Stomach (tissue), 9 donors: ENCODE results near the gene PIEZO1. TPM values are rescaled to one million over a fixed set of nuclear protein-coding genes. Genes with fewer than 3 reads are reported as not detected.
A peak's percentile ranks its signal among the peaks of the same experiment; 100 is the strongest.

Experiments
- DNase-seq, 2 donors: peaks; one replicate each; pipeline versions ENCODE4 v3.0.0 to v3.0.0-alpha.2; 2013 to 2019
- H3K27ac ChIP-seq, 5 donors: fragments of 200-600 bp in 4 of 5; sonication (generic) in 4 of 5; one replicate each; pipeline ENCODE4 v1.5.1; 2013 to 2019; ENCODE audit warnings: mild to moderate bottlenecking in 1 of 5, moderate library complexity in 1 of 5
- H3K27me3 ChIP-seq, 3 donors: fragments of 200-600 bp; sonication (generic); one replicate each; pipeline ENCODE4 v1.5.1; 2017 to 2019; ENCODE audit warnings: mixed run types in 1 of 3
- H3K36me3 ChIP-seq, 4 donors: fragments of 200-600 bp; sonication (generic); 1 replicate in 3 of 4; 2 replicates in 1 of 4; pipeline ENCODE4 v1.5.1; 2016 to 2019
- H3K4me1 ChIP-seq, 4 donors: fragments of 200-600 bp; sonication (generic); one replicate each; pipeline ENCODE4 v1.5.1; 2016 to 2019
- H3K4me3 ChIP-seq, 4 donors: fragments of 200-600 bp; sonication (generic) in 3 of 4; one replicate each; pipeline ENCODE4 v1.5.1; 2016 to 2019; ENCODE audit warnings: mild to moderate bottlenecking in 1 of 4
- H3K9me3 ChIP-seq, 4 donors: fragments of 200-600 bp; sonication (generic); one replicate each; pipeline ENCODE4 v1.5.1; 2016 to 2019
- EP300 ChIP-seq: sonication (generic); formaldehyde crosslinking; IDR thresholded peaks from one replicate; pipeline ENCODE4 v1.6.1; 2017; ENCODE audit warnings: antibody characterized with exemption
- POLR2A ChIP-seq, 4 donors: fragments of 450-650 bp; IDR thresholded peaks; one replicate each; pipeline ENCODE4 v1.6.1; 2016; ENCODE audit warnings: antibody characterized with exemption in 4 of 4, control low read depth in 2 of 4, mild to moderate bottlenecking in 1 of 4, moderate library complexity in 1 of 4
- POLR2AphosphoS5 ChIP-seq, 3 donors: sonication (generic); formaldehyde crosslinking; IDR thresholded peaks; one replicate each; pipeline ENCODE4 v1.6.1; 2016; ENCODE audit warnings: antibody characterized with exemption in 3 of 3
- WGBS, 5 donors: extraction: QIAGEN DNeasy Blood & Tissue Kit in 3 of 5; methylation state at CpG; one replicate each; pipeline versions ENCODE4 v1.1.5 to v1.1.7; 2013 to 2018; 5-methylcytosine and 5-hydroxymethylcytosine counted together
- intact Hi-C: fragments of 100-400 bp; cut with DNase I; formaldehyde crosslinking; loops from one replicate; pipeline ENCODE4 v1.15.1; 2023; ENCODE audit warnings: low total_unique reads
- polyA plus RNA-seq, 3 donors: library from polyadenylated mRNA; stranded (reverse); fragments of 200-250 nt; gene quantifications; one replicate each; pipeline ENCODE4 v1.2.3, GENCODE V29; 2013
- total RNA-seq, 5 donors: library from RNA; depleted of rRNA; stranded (reverse); fragments of >200 nt; gene quantifications; one replicate each; pipeline versions ENCODE4 v1.1.0 to v1.2.3, GENCODE V29; 2014 to 2016
- TF ChIP-seq, protein P1 (sequence below), 7 experiments: fragments of 450-650 bp in 4 of 7; fragments of 200-600 bp in 3 of 7; sonication (generic) in 3 of 7; IDR thresholded peaks; one replicate each; pipeline ENCODE4 v1.5.1; 2016 to 2019; ENCODE audit warnings: antibody characterized with exemption in 7 of 7, control low read depth in 2 of 7, mild to moderate bottlenecking in 1 of 7
- donor health status: healthy with polysubstance abuse.
- donor health status: Bipolar disorder and iron deficiency.
- donor health status: healthy.

Gene PIEZO1
- total and polyA plus RNA-seq, 8 donors = 43.7 to 171 (median 115) TPM

DNA sequence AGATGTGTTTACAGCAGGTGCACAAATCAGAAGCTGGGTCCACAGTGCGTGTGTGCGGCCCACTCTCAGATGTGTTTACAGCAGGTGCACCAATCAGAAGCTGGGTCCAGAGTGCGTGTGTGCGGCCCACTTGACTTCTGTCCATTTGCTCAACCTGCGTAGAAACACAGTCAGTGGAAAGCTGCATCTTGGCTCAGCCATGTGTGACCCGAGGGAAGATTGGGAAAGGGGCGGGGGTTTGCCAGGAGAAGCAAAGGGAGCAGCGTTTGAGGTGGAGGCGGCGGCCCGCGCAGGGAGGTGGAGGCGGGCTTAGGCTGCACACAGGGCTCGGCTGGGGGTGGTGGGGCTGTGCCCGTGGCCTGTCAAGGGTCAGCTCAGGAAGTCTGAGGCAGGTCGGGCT lies 74.5 kb downstream of the PIEZO1 start:
- no peak overlapping the region for H3K4me3 ChIP-seq
- H3K27me3 ChIP-seq = no peaks in the 10 kb centered on the region
- 72 to 79% (median 74%) methylated on average over 15 to 16 of the region's 16 CpGs for WGBS, 5 donors
- intact Hi-C loops = no loop called here
- H3K9me3 ChIP-seq = no peaks in the 10 kb centered on the region
- H3K4me1 ChIP-seq = peaks cover 11 to 33% (median 21%) of the 10 kb centered on the region in 4 donors
- TF ChIP-seq POLR2AphosphoS5 (IDR thresholded peaks at IDR 0.05) = no peak
- TF ChIP-seq, protein P1, sequence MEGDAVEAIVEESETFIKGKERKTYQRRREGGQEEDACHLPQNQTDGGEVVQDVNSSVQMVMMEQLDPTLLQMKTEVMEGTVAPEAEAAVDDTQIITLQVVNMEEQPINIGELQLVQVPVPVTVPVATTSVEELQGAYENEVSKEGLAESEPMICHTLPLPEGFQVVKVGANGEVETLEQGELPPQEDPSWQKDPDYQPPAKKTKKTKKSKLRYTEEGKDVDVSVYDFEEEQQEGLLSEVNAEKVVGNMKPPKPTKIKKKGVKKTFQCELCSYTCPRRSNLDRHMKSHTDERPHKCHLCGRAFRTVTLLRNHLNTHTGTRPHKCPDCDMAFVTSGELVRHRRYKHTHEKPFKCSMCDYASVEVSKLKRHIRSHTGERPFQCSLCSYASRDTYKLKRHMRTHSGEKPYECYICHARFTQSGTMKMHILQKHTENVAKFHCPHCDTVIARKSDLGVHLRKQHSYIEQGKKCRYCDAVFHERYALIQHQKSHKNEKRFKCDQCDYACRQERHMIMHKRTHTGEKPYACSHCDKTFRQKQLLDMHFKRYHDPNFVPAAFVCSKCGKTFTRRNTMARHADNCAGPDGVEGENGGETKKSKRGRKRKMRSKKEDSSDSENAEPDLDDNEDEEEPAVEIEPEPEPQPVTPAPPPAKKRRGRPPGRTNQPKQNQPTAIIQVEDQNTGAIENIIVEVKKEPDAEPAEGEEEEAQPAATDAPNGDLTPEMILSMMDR (IDR thresholded peaks at IDR 0.05) = no peak
- no peak for TF ChIP-seq EP300
- TF ChIP-seq POLR2A (IDR thresholded peaks at IDR 0.05) = no peak
- H3K27ac ChIP-seq = no peak overlapping the region
- no peak for DNase-seq
- H3K36me3 ChIP-seq = peaks cover 23 to 34% (median 27%) of the 10 kb centered on the region in 4 donors

DNA sequence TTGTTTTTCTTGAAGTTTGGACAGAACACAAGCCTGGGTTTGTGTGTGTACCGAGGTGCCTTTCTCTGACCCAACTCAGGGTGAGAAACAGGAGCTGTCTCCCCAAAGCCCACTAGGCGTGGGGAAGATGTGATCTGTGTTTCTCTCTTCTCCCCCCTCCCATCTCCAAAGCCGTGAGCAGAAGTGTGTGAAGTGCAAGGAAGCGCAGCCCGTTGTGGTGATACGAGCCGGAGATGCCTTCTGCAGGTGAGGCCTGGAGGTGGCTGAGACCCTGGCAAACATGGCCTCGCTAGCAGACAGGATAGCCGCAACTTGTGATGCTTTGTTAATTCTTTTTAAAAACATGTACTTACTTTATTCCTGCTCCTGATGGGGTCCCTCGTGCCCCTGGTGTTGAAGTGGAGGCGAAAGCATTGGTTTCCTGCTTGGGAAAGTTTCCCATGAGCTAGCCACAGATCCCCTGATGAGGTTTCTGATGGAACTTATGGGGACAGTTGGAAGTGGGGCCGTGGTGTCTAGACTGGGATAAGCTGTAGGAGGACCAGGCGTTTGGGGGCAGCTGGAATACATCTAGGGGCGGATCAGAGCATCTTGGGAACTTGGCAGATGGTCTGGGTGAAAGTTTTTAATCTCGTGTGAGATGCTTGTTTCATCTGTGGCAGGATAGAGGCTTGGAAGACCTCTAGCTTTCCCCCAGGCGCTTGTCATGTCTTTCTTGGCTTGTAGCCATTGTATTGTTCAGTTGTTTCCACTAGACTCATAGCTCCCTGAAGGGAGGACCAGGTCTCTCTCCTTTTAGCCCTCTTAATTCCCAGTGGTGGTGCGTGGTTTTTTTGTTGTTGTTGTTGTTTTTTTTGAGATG lies 77.8 kb downstream of the PIEZO1 start:
- WGBS, 5 donors = 28 to 37% (median 33%) methylated on average over 16 to 17 of the region's 17 CpGs
- H3K27ac ChIP-seq = peak overlapping the region in 4 of 5 donors; percentile 79 to 94 (median 88)
- intact Hi-C loops = no loop called here

DNA sequence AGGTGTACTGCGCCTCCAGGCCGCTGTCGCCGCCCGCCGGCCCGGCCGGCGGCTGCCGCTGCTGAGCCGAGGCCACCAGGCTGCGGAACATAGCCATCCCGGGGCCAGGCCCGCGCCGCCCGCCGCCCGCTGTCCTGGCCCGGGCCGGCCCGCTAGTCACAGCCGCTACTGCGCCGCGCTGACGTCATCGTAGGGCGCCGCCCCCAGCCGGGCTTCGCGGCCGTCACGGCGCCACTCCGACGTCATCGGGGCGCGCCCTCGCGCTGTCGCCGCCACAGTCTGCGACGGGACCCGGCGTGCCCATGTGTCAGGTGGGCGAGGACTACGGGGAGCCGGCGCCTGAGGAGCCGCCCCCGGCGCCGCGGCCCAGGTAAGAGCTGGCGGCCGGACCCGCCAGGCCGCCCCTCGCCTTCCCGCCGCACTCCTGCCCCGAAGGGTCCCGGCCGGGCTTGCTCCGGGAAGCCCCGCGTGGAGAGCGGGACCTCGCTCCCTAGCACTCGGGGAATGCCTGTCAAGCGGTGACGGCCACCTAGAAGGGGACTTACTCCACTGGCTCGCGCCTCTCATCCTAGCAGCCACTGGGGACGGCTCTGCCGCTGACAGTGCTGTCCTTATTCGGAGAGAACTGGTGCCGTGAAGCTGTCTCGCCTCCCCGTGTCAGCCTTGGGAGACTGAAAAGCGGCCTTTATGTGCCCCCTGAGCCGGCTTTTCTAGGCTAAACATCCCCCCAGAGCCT lies 78.6 kb downstream of the PIEZO1 start, which contains the start of the genes CTU2 and RNF166:
Gene CTU2, plus strand, starts transcription at position 275 of the 736 bp plus-strand sequence. Its CDS starts 28 bp downstream, at position 303.
Gene RNF166, minus strand, starts transcription at position 180 of the 736 bp plus-strand sequence. Its CDS starts 83 bp downstream, at position 97.
- peak within 1 kb of the TSS; percentile 79 to 100 (median 98) for H3K4me3 ChIP-seq
- H3K27me3 ChIP-seq = no peaks in the 10 kb centered on the region
- peaks cover 0 to 9% (median 8%) of the 10 kb centered on the region in 4 donors for H3K36me3 ChIP-seq
- peak within 1 kb of the TSS; percentile 79 to 94 (median 86) for H3K27ac ChIP-seq
- peaks cover 28 to 66% (median 61%) of the 10 kb centered on the region in 4 donors for H3K4me1 ChIP-seq
- intact Hi-C loops = no loop called here
- DNase-seq = peak; percentile 94 to 97
- no peak for TF ChIP-seq EP300
- TF ChIP-seq POLR2AphosphoS5 (IDR thresholded peaks at IDR 0.05) = peak; percentile 87 to 97 (median 90)
- WGBS, 5 donors = 0 to 1% (median 0%) methylated on average over 52 to 85 of the region's 86 CpGs
- no peaks in the 10 kb centered on the region for H3K9me3 ChIP-seq

More for the DNA sequence above, 77.8 kb downstream of the PIEZO1 start:
- Histone ChIP-seq H3K27me3 (no peaks in the 10 kb centered on the region), H3K4me1 (peaks cover 24 to 60% (median 54%) of the 10 kb centered on the region in 4 donors), H3K36me3 (peaks cover 0 to 9% (median 7%) of the 10 kb centered on the region in 4 donors), H3K4me3 (peak overlapping the region; percentile 79 to 100 (median 98)), H3K9me3 (no peaks in the 10 kb centered on the region)
- TF ChIP-seq, protein P1 (IDR thresholded peaks at IDR 0.05) = no peak
- no peak for TF ChIP-seq POLR2AphosphoS5 (IDR thresholded peaks at IDR 0.05)
- no peak for TF ChIP-seq EP300
- no peak for DNase-seq

DNA sequence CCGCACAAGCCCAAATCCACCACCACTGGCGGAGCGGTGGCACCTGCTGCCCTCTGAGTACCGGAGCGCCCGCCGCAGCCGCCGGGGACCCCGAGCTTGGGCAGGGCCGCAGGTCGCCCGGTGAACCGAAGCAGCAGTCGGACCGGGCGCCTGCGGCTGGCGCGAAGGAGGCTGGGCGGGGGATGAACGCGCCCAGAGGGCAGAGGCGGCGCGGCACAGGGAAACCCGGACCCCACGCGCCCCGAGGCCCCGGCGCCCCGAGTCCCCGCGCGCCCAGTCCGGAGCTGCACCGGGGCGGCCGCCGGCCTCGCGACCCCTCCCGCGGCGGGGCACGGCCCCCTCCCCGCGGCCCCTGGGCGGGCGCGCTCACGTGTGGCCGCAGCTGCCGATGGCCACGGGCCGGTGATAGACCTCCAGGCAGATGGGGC lies 79.2 kb downstream of the PIEZO1 start:
- intact Hi-C loops = no loop called here
- no peaks in the 10 kb centered on the region for H3K27me3 ChIP-seq
- H3K4me3 ChIP-seq = peak overlapping the region; percentile 79 to 100 (median 98)
- TF ChIP-seq POLR2AphosphoS5 (IDR thresholded peaks at IDR 0.05) = no peak
- TF ChIP-seq, protein P1 (IDR thresholded peaks at IDR 0.05) = no peak
- no peak for TF ChIP-seq POLR2A (IDR thresholded peaks at IDR 0.05)
- no peak for TF ChIP-seq EP300
- peaks cover 0 to 14% (median 9%) of the 10 kb centered on the region in 4 donors for H3K36me3 ChIP-seq
- WGBS, 5 donors = 0 to 1% (median 1%) methylated on average over 1 to 56 of the region's 57 CpGs
- H3K27ac ChIP-seq = peak overlapping the region; percentile 79 to 94 (median 86)
- H3K4me1 ChIP-seq = peaks cover 28 to 72% (median 64%) of the 10 kb centered on the region in 4 donors
- peak in 1 of 2 donors; percentile 50 for DNase-seq
- H3K9me3 ChIP-seq = no peaks in the 10 kb centered on the region
